Prostate gland (tissue), 2 donors: ENCODE results near the gene A4GNT. TPM values are rescaled to one million over a fixed set of nuclear protein-coding genes. Genes with fewer than 3 reads are reported as not detected.
"Not testable (repeated sequence)": the region's sequence is repeated elsewhere in the genome, so short reads cannot be mapped to it uniquely, and the experiment has no call there.

Source experiments
- DNase-seq: peaks from one replicate; pipeline ENCODE4 v3.0.0-alpha.2; 2019; ENCODE audit warnings: low spot score
- H3K27ac ChIP-seq, 2 donors: fragments of 200-600 bp; sonication (generic); 2 replicates each; pipeline ENCODE4 v1.5.1; 2017 to 2019
- H3K27me3 ChIP-seq: fragments of 200-600 bp; sonication (generic); replicated peaks from 2 replicates; pipeline ENCODE4 v1.5.1; 2019; ENCODE audit not compliant: insufficient read depth
- H3K36me3 ChIP-seq, 2 donors: fragments of 200-600 bp; sonication (generic); 1 replicate in 1 of 2; 2 replicates in 1 of 2; pipeline versions ENCODE4 v1.5.1 to v1.8.1; 2017 to 2019
- H3K4me1 ChIP-seq: fragments of 200-600 bp; sonication (generic); replicated peaks from 2 replicates; pipeline ENCODE4 v1.5.1; 2019
- H3K4me3 ChIP-seq, 2 donors: fragments of 200-600 bp; sonication (generic); 2 replicates each; pipeline ENCODE4 v1.5.1; 2017 to 2019
- H3K9me3 ChIP-seq: fragments of 200-600 bp; sonication (generic); 2 replicates; pipeline ENCODE4 v1.5.1; 2017
- CTCF ChIP-seq, 4 experiments: fragments of 200-600 bp in 2 of 4; fragments of 450-650 bp in 2 of 4; sonication (generic) in 2 of 4; IDR thresholded peaks; 1 replicate in 3 of 4; 2 replicates in 1 of 4; pipeline ENCODE4 v1.5.1; 2016 to 2019; ENCODE audit warnings: antibody characterized with exemption in 4 of 4, mild to moderate bottlenecking in 2 of 4, moderate library complexity in 2 of 4
- POLR2A ChIP-seq: fragments of 450-650 bp; IDR thresholded peaks from one replicate; pipeline ENCODE4 v1.6.1; 2016; ENCODE audit warnings: antibody characterized with exemption, mild to moderate bottlenecking
- POLR2AphosphoS5 ChIP-seq: sonication (generic); formaldehyde crosslinking; IDR thresholded peaks from one replicate; pipeline ENCODE4 v1.6.1; 2017; ENCODE audit warnings: antibody characterized with exemption
- WGBS: methylation state at CpG from one replicate; pipeline ENCODE4 v1.1.5; 2018; 5-methylcytosine and 5-hydroxymethylcytosine counted together
- intact Hi-C: fragments of 100-400 bp; cut with DNase I; formaldehyde crosslinking; loops from one replicate; pipeline ENCODE4 v1.14.2; 2022
- total RNA-seq, 2 donors: library from RNA; depleted of rRNA; stranded (reverse); fragments of >200 nt; gene quantifications; one replicate each; pipeline ENCODE4 v1.1.0, GENCODE V29; 2016

The A4GNT gene
- total RNA-seq, 2 donors from 2014 or later: not detected

DNA sequence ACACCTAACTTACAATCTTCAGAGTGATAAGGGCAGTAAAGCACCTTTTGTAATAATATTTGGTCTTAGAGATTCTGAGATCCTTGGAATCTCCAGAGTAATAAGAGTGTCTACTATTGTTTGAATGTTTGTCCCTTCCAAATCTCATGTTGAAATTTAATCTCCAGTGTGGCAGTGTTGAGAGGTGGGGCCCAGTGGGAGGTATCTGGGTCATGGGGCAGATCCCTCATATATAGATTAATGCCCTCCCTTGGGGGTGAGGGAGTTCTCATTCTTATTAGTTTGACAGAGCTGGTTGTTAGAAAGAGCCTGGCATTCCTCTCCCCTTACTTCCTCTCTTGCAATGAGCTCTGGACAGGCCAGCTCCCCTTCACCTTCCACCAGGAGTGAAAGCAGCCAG lies 32.8 kb downstream of the A4GNT start:
- TF ChIP-seq POLR2AphosphoS5 (no peak), CTCF (IDR thresholded peaks at IDR 0.05) (no peak), POLR2A (no peak)
- H3K27ac ChIP-seq: no peak overlapping the region
- no peaks in the 10 kb centered on the region for H3K27me3 ChIP-seq
- no peak overlapping the region for H3K4me3 ChIP-seq
- no peaks in the 10 kb centered on the region for H3K4me1 ChIP-seq
- intact Hi-C loops: no loop called here
- no peaks in the 10 kb centered on the region for H3K9me3 ChIP-seq
- no peak for DNase-seq
- no peaks in the 10 kb centered on the region for H3K36me3 ChIP-seq

- no peaks in the 10 kb centered on the region for H3K27me3 ChIP-seq
- WGBS: 75% methylated on average over 12 of the region's 12 CpGs
- no peak for DNase-seq
- H3K4me1 ChIP-seq: no peaks in the 10 kb centered on the region
- no peaks in the 10 kb centered on the region for H3K9me3 ChIP-seq
- H3K4me3 ChIP-seq: no peak overlapping the region
- H3K27ac ChIP-seq: no peak overlapping the region
- TF ChIP-seq CTCF (IDR thresholded peaks at IDR 0.05) (no peak), POLR2AphosphoS5 (no peak), POLR2A (no peak)
- no peaks in the 10 kb centered on the region for H3K36me3 ChIP-seq
- intact Hi-C loops: no loop called here
Observed at GRCh38 chr3:138097192-138098172, 34.7 kb downstream of the A4GNT start.

GRCh38 chr3:138093721-138094120 lies 38.5 kb downstream of the A4GNT start:
- intact Hi-C loops: no loop called here
- Histone ChIP-seq H3K4me3 (no peak overlapping the region), H3K36me3 (no peaks in the 10 kb centered on the region), H3K27ac (no peak overlapping the region), H3K4me1 (no peaks in the 10 kb centered on the region), H3K27me3 (no peaks in the 10 kb centered on the region), H3K9me3 (no peaks in the 10 kb centered on the region)
- no peak for DNase-seq
- TF ChIP-seq CTCF (IDR thresholded peaks at IDR 0.05): no peak
- TF ChIP-seq POLR2A: no peak
- TF ChIP-seq POLR2AphosphoS5: no peak
- 47% methylated on average over 2 of the region's 2 CpGs for WGBS

DNA sequence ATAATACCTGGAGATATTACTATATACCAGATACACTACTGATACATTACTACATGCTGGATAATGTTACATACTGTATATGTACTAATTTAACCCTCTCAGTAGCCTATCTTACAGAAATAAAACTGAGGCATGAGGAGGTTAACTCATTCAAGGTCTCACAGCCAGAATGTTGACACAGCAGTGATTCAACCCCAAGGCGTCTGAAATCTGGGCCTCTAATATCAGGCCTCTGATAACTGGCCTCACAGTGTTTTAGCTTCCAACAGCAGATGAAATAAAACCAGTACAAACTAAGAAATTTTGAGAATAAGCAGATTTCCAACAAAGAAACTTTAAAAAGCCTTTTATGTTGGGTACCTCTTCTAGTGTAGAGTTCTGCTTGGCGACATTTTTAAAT lies 40.2 kb downstream of the A4GNT start:
- Histone ChIP-seq H3K27ac (no peak overlapping the region), H3K4me1 (no peaks in the 10 kb centered on the region), H3K4me3 (no peak overlapping the region), H3K27me3 (no peaks in the 10 kb centered on the region), H3K36me3 (no peaks in the 10 kb centered on the region), H3K9me3 (no peaks in the 10 kb centered on the region)
- WGBS: 80% methylated on average over 2 of the region's 2 CpGs
- intact Hi-C loops: no loop called here
- no peak for DNase-seq
- no peak for TF ChIP-seq POLR2A
- no peak for TF ChIP-seq CTCF (IDR thresholded peaks at IDR 0.05)
- TF ChIP-seq POLR2AphosphoS5: no peak

GRCh38 chr3:138089091-138089490 lies 43.1 kb downstream of the A4GNT start:
- H3K4me3 ChIP-seq: no peak overlapping the region
- intact Hi-C loops: no loop called here
- no peak for DNase-seq
- WGBS: 87% methylated on average over 3 of the region's 3 CpGs
- H3K4me1 ChIP-seq: no peaks in the 10 kb centered on the region
- no peaks in the 10 kb centered on the region for H3K9me3 ChIP-seq
- no peaks in the 10 kb centered on the region for H3K27me3 ChIP-seq
- H3K27ac ChIP-seq: no peak overlapping the region
- no peak for TF ChIP-seq POLR2A
- TF ChIP-seq CTCF (IDR thresholded peaks at IDR 0.05): no peak
- no peak for TF ChIP-seq POLR2AphosphoS5
- no peaks in the 10 kb centered on the region for H3K36me3 ChIP-seq

GRCh38 chr3:138085745-138086144 lies 46.4 kb downstream of the A4GNT start:
- H3K4me3 ChIP-seq, DNase-seq, H3K27me3 ChIP-seq, H3K36me3 ChIP-seq, H3K9me3 ChIP-seq, H3K27ac ChIP-seq, intact Hi-C loops, H3K4me1 ChIP-seq: not testable (repeated sequence)
- 100% methylated on average over 1 of the region's 3 CpGs for WGBS
